Measurements from ENCODE around the gene NCL.
A peak's percentile ranks its signal among the peaks of the same experiment; 100 is the strongest.
"Not testable (repeated sequence)": the region's sequence is repeated elsewhere in the genome, so short reads cannot be mapped to it uniquely, and the experiment has no call there.

The NCL gene

GRCh38 chr2:231411831-231412617 is 52.3 kb downstream of the NCL start:
- peaks cover 10% of the 10 kb centered on the region for H3K4me1 ChIP-seq (ENCODE audit: insufficient read depth, low read length)
- no peaks in the 10 kb centered on the region for H3K27me3 ChIP-seq (ENCODE audit: control insufficient read depth in 1 of 2, insufficient read depth in 2 of 2, low read length in 2 of 2)
- H3K9ac ChIP-seq (ENCODE audit: low read length): peak overlapping the region; percentile 65
- no peaks in the 10 kb centered on the region for H3K9me3 ChIP-seq (ENCODE audit: low read length)
- H3K36me3 ChIP-seq (ENCODE audit: insufficient read depth, low read length): no peaks in the 10 kb centered on the region
- peak overlapping the region; percentile 63 to 74 for H3K4me3 ChIP-seq (ENCODE audit: low read depth in 1 of 2, low read length in 2 of 2)
- peak overlapping the region; percentile 24 for H3K27ac ChIP-seq (ENCODE audit: low read depth, low read length)

DNA sequence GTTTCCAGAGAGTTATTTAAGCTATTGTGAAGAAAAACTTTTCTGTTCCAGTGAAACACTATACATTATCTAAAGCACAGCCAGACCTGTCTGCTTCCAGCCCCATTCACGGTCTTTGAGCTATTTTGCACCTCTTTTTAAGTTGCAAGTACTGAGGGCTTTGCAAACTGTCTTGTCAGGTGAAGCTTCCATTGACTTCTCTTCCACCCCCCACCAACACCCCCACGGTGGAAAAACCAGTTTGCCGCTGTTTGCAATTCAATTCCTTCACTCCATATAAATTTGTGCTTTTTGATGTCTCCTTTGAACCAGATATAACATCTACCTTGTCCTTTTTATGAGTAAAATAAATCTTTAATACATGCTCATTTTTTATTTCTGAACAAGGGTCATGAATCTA is 53.0 kb downstream of the NCL start:
- no peaks in the 10 kb centered on the region for H3K9me3 ChIP-seq (ENCODE audit: low read length)
- H3K4me3 ChIP-seq (ENCODE audit: low read depth in 1 of 2, low read length in 2 of 2): peak overlapping the region in 1 of 2 donors; percentile 63
- H3K9ac ChIP-seq (ENCODE audit: low read length): no peak overlapping the region
- no peak overlapping the region for H3K27ac ChIP-seq (ENCODE audit: low read depth, low read length)
- H3K4me1 ChIP-seq (ENCODE audit: insufficient read depth, low read length): peaks cover 10% of the 10 kb centered on the region
- H3K36me3 ChIP-seq (ENCODE audit: insufficient read depth, low read length): no peaks in the 10 kb centered on the region
- no peaks in the 10 kb centered on the region for H3K27me3 ChIP-seq (ENCODE audit: control insufficient read depth in 1 of 2, insufficient read depth in 2 of 2, low read length in 2 of 2)

GRCh38 chr2:231410293-231411004 is 53.8 kb downstream of the NCL start:
- H3K4me3 ChIP-seq (ENCODE audit: low read depth in 1 of 2, low read length in 2 of 2): no peak overlapping the region
- H3K4me1 ChIP-seq (ENCODE audit: insufficient read depth, low read length): peaks cover 10% of the 10 kb centered on the region
- no peaks in the 10 kb centered on the region for H3K9me3 ChIP-seq (ENCODE audit: low read length)
- H3K9ac ChIP-seq (ENCODE audit: low read length): no peak overlapping the region
- no peaks in the 10 kb centered on the region for H3K36me3 ChIP-seq (ENCODE audit: insufficient read depth, low read length)
- H3K27ac ChIP-seq (ENCODE audit: low read depth, low read length): no peak overlapping the region
- no peaks in the 10 kb centered on the region for H3K27me3 ChIP-seq (ENCODE audit: control insufficient read depth in 1 of 2, insufficient read depth in 2 of 2, low read length in 2 of 2)

- no peak overlapping the region for H3K27ac ChIP-seq (ENCODE audit: low read depth, low read length)
These were observed 54.5 kb downstream of the NCL start for GRCh38 chr2:231409776-231410175.

DNA sequence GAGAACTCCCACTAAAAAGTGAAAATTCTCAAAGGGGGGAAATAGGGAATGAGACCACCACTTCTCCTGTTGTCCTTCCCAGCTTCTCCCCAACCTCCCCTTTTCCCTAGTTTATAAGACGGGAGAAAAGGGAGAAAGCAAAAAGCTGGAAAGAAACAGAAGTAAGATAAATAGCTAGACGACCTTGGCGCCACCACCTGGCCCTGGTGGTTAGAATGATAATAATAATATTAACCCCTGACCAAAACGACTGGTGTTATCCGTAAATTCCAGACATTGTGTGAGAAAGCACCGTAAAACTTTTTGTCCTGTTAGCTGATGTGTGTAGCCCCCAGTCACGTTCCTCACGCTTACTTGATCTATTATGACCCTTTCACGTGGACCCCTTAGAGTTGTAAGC is 56.0 kb downstream of the NCL start:
- H3K9ac ChIP-seq (ENCODE audit: low read length); H3K27me3 ChIP-seq (ENCODE audit: control insufficient read depth in 1 of 2, insufficient read depth in 2 of 2, low read length in 2 of 2); H3K36me3 ChIP-seq (ENCODE audit: insufficient read depth, low read length); H3K27ac ChIP-seq (ENCODE audit: low read depth, low read length); H3K9me3 ChIP-seq (ENCODE audit: low read length); H3K4me3 ChIP-seq (ENCODE audit: low read depth in 1 of 2, low read length in 2 of 2): not testable (repeated sequence)
- H3K4me1 ChIP-seq (ENCODE audit: insufficient read depth, low read length): peaks cover 10% of the 10 kb centered on the region

More at GRCh38 chr2:231409776-231410175, 54.5 kb downstream of the NCL start:
- Histone ChIP-seq H3K4me1 (ENCODE audit: insufficient read depth, low read length) (peaks cover 10% of the 10 kb centered on the region), H3K4me3 (ENCODE audit: low read depth in 1 of 2, low read length in 2 of 2) (no peak overlapping the region), H3K9ac (ENCODE audit: low read length) (no peak overlapping the region), H3K36me3 (ENCODE audit: insufficient read depth, low read length) (no peaks in the 10 kb centered on the region), H3K27me3 (ENCODE audit: control insufficient read depth in 1 of 2, insufficient read depth in 2 of 2, low read length in 2 of 2) (no peaks in the 10 kb centered on the region), H3K9me3 (ENCODE audit: low read length) (no peaks in the 10 kb centered on the region)

GRCh38 chr2:231407686-231408085 is 56.6 kb downstream of the NCL start:
- H3K27ac ChIP-seq (ENCODE audit: low read depth, low read length); H3K4me1 ChIP-seq (ENCODE audit: insufficient read depth, low read length): not testable (repeated sequence)

DNA sequence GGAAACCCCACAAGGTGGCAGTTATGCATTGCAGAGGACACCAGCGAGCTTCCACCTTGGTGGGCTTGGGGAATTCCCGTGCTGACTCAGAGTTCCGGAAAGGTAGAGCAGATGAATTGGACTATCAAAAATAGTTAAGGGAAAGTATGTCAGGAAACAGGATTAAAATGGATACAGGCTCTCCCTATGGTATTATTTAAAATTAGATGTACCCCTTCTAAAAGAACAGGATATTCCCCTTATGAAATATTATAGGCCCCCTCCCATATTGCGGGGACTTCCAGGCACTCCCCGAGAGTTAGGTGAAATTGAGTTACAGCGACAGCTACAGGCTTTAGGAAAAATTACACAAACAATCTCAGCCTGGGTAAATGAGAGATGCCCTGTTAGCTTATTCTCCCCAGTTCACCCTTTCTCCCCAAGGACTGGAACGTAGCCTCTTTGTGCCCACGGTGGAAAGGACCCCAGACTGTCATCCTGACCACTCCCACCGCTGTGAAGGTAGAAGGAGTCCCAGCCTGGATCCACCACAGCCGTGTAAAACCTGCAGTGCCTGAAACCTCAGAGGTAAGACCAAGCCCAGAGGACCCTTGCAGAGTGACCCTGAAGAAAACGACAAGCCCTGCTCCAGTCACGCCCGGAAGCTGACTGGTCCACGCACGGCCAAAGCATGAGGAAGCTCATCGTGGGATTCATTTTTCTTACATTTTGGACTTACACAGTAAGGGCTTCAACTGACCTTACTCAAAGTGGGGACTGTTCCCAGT is 58.5 kb downstream of the NCL start:
- not testable (repeated sequence) for H3K27ac ChIP-seq (ENCODE audit: low read depth, low read length); H3K27me3 ChIP-seq (ENCODE audit: control insufficient read depth in 1 of 2, insufficient read depth in 2 of 2, low read length in 2 of 2); H3K9ac ChIP-seq (ENCODE audit: low read length); H3K4me1 ChIP-seq (ENCODE audit: insufficient read depth, low read length); H3K36me3 ChIP-seq (ENCODE audit: insufficient read depth, low read length); H3K9me3 ChIP-seq (ENCODE audit: low read length); H3K4me3 ChIP-seq (ENCODE audit: low read depth in 1 of 2, low read length in 2 of 2)

More at GRCh38 chr2:231407686-231408085, 56.6 kb downstream of the NCL start:
- not testable (repeated sequence) for H3K27me3 ChIP-seq (ENCODE audit: control insufficient read depth in 1 of 2, insufficient read depth in 2 of 2, low read length in 2 of 2); H3K9me3 ChIP-seq (ENCODE audit: low read length); H3K4me3 ChIP-seq (ENCODE audit: low read depth in 1 of 2, low read length in 2 of 2); H3K9ac ChIP-seq (ENCODE audit: low read length); H3K36me3 ChIP-seq (ENCODE audit: insufficient read depth, low read length)

DNA sequence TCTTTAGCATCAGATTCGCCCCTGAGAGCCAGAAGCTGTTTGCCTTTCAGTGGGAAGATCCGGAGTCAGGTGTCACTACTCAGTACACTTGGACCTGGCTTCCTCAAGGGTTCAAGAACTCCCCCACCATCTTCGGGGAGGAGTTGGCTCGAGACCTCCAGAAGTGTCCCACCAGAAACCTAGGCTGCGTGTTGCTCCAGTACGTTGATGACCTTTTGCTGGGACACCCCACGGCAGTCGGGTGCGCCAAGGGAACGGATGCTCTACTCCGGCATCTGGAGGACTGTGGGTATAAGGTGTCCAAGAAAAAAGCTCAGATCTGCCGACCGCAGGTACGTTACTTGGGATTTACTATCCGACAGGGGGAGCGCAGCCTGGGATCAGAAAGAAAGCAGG is 60.1 kb downstream of the NCL start:
- H3K27ac ChIP-seq (ENCODE audit: low read depth, low read length); H3K4me3 ChIP-seq (ENCODE audit: low read depth in 1 of 2, low read length in 2 of 2): not testable (repeated sequence)

More for the DNA sequence above, 60.1 kb downstream of the NCL start:
- H3K27me3 ChIP-seq (ENCODE audit: control insufficient read depth in 1 of 2, insufficient read depth in 2 of 2, low read length in 2 of 2); H3K4me1 ChIP-seq (ENCODE audit: insufficient read depth, low read length); H3K36me3 ChIP-seq (ENCODE audit: insufficient read depth, low read length); H3K9me3 ChIP-seq (ENCODE audit: low read length); H3K9ac ChIP-seq (ENCODE audit: low read length): not testable (repeated sequence)
